PC-9 (cell line): ENCODE data around the gene SNX20.

Experiments
- EZH2 ChIP-seq: fragments of 200-600 bp; sonication (generic); IDR thresholded peaks from 2 replicates; pipeline ENCODE4 v1.8.0; 2017; ENCODE audit warnings: antibody characterized with exemption, low read depth
- TF ChIP-seq, protein P1 (sequence below): fragments of 200-600 bp; sonication (generic); conservative IDR thresholded peaks from 2 replicates; pipeline ENCODE4 v1.6.1; 2017; ENCODE audit warnings: mixed run types, antibody characterized with exemption, mild to moderate bottlenecking, moderate library complexity

- TF ChIP-seq, protein P1, sequence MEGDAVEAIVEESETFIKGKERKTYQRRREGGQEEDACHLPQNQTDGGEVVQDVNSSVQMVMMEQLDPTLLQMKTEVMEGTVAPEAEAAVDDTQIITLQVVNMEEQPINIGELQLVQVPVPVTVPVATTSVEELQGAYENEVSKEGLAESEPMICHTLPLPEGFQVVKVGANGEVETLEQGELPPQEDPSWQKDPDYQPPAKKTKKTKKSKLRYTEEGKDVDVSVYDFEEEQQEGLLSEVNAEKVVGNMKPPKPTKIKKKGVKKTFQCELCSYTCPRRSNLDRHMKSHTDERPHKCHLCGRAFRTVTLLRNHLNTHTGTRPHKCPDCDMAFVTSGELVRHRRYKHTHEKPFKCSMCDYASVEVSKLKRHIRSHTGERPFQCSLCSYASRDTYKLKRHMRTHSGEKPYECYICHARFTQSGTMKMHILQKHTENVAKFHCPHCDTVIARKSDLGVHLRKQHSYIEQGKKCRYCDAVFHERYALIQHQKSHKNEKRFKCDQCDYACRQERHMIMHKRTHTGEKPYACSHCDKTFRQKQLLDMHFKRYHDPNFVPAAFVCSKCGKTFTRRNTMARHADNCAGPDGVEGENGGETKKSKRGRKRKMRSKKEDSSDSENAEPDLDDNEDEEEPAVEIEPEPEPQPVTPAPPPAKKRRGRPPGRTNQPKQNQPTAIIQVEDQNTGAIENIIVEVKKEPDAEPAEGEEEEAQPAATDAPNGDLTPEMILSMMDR = no peak
- no peak for TF ChIP-seq EZH2
Observed at GRCh38 chr16:50717091-50717490, 36.0 kb upstream of the SNX20 start.
